HCT116 (cell line): ENCODE data around the gene LINC00632.

Source experiments
- CEBPB ChIP-seq: IDR thresholded peaks from 2 replicates; pipeline ENCODE4 v1.6.1; 2012; ENCODE audit warnings: low read depth
- CTCF ChIP-seq, 3 experiments: fragments of 200-600 bp in 1 of 3; sonication (generic) in 1 of 3; IDR thresholded peaks in 2 of 3; conservative IDR thresholded peaks in 1 of 3; 2 replicates each; pipeline ENCODE4 v1.5.1; 2012 to 2017; ENCODE audit warnings: low read depth in 2 of 3, low read length in 2 of 3, antibody characterized with exemption in 1 of 3, borderline replicate concordance in 1 of 3, control low read depth in 1 of 3, mild to moderate bottlenecking in 1 of 3, mixed read lengths in 1 of 3, mixed run types in 1 of 3, moderate library complexity in 1 of 3; ENCODE audit not compliant: insufficient read depth in 1 of 3
- EGR1 ChIP-seq: IDR thresholded peaks from 2 replicates; pipeline ENCODE4 v1.6.1; 2012; ENCODE audit warnings: low read depth
- EZH2 ChIP-seq: fragments of 200-600 bp; sonication (generic); IDR thresholded peaks from 2 replicates; pipeline ENCODE4 v1.6.1; 2017; ENCODE audit warnings: antibody characterized with exemption, mixed run types
- POLR2A ChIP-seq: IDR thresholded peaks from 2 replicates; pipeline ENCODE4 v1.7.0; 2011; ENCODE audit warnings: borderline replicate concordance; ENCODE audit not compliant: insufficient read depth, insufficient read length; ENCODE audit errors: extremely low read depth
- POLR2AphosphoS5 ChIP-seq: IDR thresholded peaks from 2 replicates; pipeline ENCODE4 v1.6.1; 2011; ENCODE audit warnings: mild to moderate bottlenecking, low read depth, low read length, moderate library complexity
- REST ChIP-seq: IDR thresholded peaks from 2 replicates; pipeline ENCODE4 v1.6.1; 2012; ENCODE audit warnings: low read depth
- YY1 ChIP-seq: IDR thresholded peaks from 2 replicates; pipeline ENCODE4 v1.6.1; 2011; ENCODE audit warnings: low read length, low read depth, moderate library complexity, mild to moderate bottlenecking; ENCODE audit not compliant: insufficient replicate concordance; ENCODE audit errors: extremely low read depth
- ZFX ChIP-seq: fragments of 450-650 bp; IDR thresholded peaks from 2 replicates; pipeline ENCODE4 v1.6.1; 2017
- ZNF274 ChIP-seq: fragments of 200-500 bp; sonication (Bioruptor generic); IDR thresholded peaks from 2 replicates; pipeline ENCODE4 v1.6.1; 2014; ENCODE audit warnings: mild to moderate bottlenecking, low read depth, low read length, inconsistent platforms

- no peak for TF ChIP-seq CTCF (IDR thresholded peaks at IDR 0.05 in 2 of 3, conservative IDR thresholded peaks at IDR 0.05 in 1 of 3; ENCODE audit: borderline replicate concordance in 1 of 3, insufficient read depth in 1 of 3, low read depth in 2 of 3, low read length in 2 of 3)
- no peak for TF ChIP-seq POLR2A
- no peak for TF ChIP-seq ZFX
- no peak for TF ChIP-seq YY1
- no peak for TF ChIP-seq CEBPB
- TF ChIP-seq REST: no peak
- no peak for TF ChIP-seq POLR2AphosphoS5
- no peak for TF ChIP-seq EZH2
- TF ChIP-seq ZNF274: no peak
- TF ChIP-seq EGR1: no peak
These were observed 111.7 kb downstream of the LINC00632 start for GRCh38 chrX:140821280-140821679.
